Measurements from ENCODE around the gene PRR29.
A peak's percentile ranks its signal among the peaks of the same experiment; 100 is the strongest.
"Not testable (repeated sequence)": the region's sequence is repeated elsewhere in the genome, so short reads cannot be mapped to it uniquely, and the experiment has no call there.

The PRR29 gene

GRCh38 chr17:64015447-64015846, 17.3 kb downstream of the PRR29 start:
- DNase-seq = no peak
- no peak for ATAC-seq

DNA sequence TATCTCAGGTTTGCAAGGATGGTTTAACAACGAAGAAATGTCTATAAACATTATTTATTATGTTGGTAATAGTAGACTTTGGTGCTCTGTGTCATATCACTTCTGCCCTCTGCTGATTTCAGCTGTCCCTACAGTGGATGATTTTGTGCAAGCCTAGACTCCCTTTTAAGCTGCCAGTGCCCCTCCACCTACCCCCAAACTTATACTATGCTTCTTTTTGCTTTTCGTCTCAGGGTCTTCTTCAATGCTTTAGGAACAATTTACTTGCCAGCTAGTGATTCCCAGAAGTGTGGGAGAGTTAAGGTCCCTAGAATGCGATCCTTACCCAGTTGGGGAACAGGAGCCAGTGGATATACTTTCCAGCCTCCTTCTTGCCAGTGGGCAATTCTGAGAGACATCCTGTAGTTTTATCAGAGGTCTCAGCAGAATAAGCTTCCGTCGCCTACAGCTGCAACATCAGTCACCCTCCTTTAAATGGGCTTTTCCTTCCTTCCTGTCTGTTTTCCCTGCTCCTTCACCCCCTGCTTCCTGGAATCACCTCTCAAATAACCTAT, 18.2 kb downstream of the PRR29 start:
- no peak for DNase-seq
- peak; percentile 26 for ATAC-seq

DNA sequence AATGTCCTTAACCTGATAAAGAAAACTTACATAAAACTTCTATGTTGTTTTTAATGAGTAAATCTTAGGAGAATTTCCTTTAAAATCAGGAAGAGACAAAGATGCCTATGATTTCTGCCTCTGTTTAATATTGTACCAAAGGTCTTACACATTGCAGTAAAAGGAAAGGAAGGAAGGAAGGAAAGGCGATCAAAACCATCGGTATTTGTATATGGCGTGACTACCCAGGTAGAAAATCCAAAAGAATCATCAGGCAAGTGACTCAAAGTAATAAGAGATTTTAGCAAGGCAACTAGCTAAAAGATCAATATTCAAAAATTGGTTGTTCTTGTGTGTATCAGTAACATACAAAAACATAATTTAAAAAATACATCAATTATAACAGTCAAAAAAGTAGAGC, 18.8 kb downstream of the PRR29 start:
- no peak for ATAC-seq
- DNase-seq = no peak

- ATAC-seq = no peak
- DNase-seq = no peak
Measured at GRCh38 chr17:64017381-64017980, 19.3 kb downstream of the PRR29 start.

- ATAC-seq = peak; percentile 2
- DNase-seq = not testable (repeated sequence)
Measured at GRCh38 chr17:64019551-64019961, 21.4 kb downstream of the PRR29 start.

DNA sequence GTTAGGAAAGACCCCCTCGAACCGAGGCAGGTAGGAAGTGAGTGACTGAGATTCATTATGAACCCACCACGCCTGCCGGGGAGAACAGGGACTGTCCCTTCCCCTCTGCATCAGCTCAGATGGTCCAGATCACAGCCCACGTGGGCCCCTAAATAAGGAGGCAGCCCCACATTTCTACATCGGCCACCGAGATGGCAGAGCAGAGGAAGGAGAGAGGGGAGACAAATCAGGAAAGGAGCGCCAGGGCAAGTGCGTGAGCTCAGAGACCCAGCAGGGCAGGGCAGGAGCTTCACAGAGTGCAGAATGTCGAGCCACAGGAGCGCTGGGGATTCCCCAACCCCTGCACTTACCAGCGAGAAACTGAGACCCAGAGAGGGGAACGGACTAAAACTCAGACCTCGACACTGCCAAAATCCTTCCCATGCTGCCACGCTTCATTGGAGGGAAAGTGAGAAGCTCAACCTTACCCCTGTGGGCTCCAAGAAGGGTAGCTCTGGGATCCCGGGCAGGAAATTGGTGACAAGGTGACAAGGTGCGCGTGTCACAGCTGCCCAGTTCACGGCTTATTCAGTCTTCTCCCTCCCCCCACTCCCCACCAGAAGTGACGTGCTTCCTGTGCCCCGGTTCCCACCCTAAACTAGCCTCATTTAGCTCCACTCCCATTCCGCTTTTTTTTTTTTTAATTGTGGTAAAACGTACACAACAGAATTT, 22.1 kb downstream of the PRR29 start, which contains the start of gene ICAM2:
Gene ICAM2, minus strand, starts transcription at position 578 of the 711 bp plus-strand sequence. CDS start 13,942 bp downstream, outside the sequence.
- ATAC-seq (peak; percentile 78), DNase-seq (peak; percentile 85)

DNA sequence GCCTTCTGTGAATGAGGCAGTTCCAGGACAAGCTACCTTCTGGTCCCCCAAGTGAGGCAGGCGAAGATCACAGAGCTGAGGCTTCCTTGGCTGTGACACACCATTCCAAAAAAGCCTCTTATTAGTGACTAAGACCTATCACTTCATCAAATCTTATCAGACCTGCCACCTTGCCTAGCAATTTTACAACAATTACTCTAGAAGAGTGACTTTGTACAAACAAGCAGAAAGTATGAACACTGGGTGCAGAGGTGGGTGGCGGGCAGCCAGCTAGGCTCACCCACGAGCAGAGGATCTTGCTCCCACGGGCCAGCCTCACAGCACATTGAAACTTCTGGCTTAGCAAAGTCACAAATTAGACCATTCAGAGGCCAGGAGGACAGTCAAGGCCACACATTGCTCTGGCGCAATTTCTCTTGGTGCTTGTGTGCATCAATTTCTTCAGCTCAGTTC, 24.5 kb downstream of the PRR29 start:
- ATAC-seq = no peak
- DNase-seq = no peak

GRCh38 chr17:64024215-64024654, 26.1 kb downstream of the PRR29 start:
- ATAC-seq = no peak

GRCh38 chr17:64024781-64025731, 26.9 kb downstream of the PRR29 start:
- DNase-seq (no peak), ATAC-seq (peak; percentile 36)

More at GRCh38 chr17:64024215-64024654, 26.1 kb downstream of the PRR29 start:
- no peak for DNase-seq

DNA sequence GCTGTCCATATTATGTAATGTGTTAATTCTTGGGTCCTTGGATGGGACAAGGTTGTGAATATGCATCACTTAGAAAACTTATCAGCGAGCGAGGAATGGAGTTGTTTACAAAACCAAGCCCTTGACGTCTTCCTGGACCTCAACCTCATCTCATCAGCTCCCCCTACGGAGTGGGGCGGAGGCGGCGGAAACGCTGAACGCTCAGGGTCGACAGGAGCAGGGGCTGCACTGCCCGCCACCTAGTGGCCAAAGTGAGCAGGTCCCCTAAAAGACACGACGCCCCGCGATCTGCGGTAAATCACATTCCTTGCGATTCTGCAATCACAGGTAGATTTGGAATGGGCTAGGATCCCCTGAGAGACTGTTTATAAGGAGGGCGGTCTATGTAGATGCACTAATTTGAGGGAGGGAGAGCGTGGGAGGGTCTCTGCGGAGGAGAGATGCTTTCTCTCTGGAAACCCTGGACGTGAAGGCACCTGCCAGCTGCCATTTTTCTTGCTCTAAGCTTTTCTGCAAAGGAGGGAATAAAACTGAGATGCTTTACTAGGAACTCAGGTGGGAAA, 27.7 kb downstream of the PRR29 start:
- peak; percentile 90 for DNase-seq

DNA sequence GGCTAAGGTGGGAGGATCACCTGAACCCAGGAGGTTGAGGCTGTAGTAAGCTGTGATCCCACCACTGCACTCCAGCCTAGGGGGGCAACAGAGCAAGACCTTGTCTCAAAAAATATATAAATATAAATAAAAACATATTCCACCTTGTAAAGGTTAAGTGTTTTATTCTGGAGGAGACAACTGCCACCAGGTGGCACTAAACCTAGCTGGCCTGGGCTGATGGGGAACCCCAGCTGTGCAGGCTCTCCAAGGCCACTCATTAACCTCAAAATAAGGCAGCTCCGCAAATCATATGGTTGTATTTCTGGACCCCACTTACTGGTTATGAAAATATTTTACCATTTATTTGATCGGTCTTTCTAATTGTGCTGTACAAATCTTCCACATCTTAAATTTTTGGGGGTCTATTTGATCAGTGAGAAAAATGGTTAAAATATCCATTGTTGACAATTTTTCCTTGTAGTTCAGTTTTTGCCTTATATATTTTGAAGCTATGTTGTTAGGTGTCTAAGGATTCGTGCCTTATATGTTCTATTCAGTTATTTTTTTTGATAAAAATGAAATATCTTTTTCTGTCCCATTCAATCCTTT, 30.8 kb downstream of the PRR29 start:
- ATAC-seq (no peak), DNase-seq (peak; percentile 77)

More for the DNA sequence above, 27.7 kb downstream of the PRR29 start:
- ATAC-seq = peak; percentile 79

GRCh38 chr17:64032081-64032480, 33.9 kb downstream of the PRR29 start:
- no peak for DNase-seq
- ATAC-seq = no peak

DNA sequence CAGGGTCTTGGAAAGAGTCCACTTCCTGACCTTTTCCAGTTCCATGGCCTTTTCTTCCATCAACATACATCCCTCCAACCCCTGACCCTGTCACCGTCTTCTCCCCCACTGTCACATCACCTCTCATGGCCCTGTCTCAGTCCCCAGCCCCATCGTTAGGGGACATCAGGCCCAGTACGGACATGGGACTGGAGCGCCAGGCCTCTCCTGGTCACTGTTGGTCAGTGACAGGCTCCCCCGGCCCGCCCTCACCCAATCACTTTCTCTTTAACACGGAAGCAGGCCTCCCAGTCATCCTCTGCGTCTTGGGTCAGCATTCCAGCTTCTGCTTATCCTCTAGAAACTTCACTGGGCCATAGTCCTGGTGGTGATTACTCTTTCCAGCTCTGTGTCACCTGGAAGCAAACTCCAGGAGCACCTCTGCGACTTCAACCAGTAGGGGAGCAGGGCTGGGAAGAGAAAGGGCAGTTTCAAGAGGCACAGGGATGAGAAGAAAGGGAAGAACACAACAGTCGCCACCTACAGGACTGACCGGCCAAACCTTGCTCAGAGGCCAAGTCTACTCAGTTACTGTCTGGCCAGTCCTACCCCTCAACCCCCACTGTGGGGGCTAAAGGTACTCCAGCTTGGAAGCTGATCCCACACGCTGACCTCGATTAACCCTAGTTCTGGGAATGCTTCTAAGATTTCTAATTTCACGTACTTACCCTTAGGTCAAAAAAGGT, 38.2 kb downstream of the PRR29 start:
- DNase-seq (no peak), ATAC-seq (no peak)

DNA sequence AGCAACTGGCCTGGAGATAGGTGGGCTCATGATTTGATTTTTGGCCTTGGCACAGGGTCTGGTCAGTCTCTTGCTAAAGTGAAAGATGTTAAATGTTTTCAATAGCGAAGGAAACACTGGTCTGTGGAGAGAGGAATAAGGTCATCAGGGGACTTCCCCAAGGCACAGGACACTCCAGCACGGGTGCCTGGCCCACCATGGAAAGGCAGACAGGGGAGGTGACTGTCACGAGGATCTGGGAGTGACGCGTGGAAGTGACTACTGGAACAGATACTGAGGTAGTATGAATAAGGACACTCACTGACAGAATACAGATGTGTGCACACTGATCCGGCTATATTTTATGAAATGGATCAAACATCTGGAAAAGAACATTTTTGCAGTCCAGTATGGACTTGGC, 39.0 kb downstream of the PRR29 start:
- DNase-seq = no peak
- no peak for ATAC-seq

GRCh38 chr17:64037802-64038201, 39.7 kb downstream of the PRR29 start:
- no peak for DNase-seq
- no peak for ATAC-seq

GRCh38 chr17:64038331-64039105, 40.4 kb downstream of the PRR29 start:
- ATAC-seq (no peak), DNase-seq (no peak)

GRCh38 chr17:64039106-64039400, 40.9 kb downstream of the PRR29 start:
- ATAC-seq (no peak), DNase-seq (no peak)

GRCh38 chr17:64040206-64040605, 42.1 kb downstream of the PRR29 start:
- DNase-seq (no peak), ATAC-seq (no peak)

DNA sequence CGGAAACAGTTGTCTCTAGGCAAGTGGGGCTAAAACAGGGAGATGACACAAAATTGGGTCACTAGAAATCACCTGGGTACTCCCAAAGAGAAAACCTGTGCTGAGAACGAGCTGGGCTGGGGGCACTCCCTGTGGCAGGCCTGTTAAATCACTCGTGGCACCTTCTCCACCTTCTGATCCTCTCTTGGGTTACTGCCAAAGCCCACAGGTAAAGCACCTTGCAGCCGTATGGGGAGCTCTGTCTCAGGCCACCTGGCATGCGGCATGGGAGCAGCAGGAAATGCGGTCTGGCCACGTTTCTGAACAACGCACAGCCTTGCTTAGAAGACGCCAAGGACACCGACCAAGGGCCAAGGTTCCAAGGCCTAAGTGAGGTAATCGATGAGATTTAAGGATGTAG, 43.8 kb downstream of the PRR29 start:
- ATAC-seq (no peak), DNase-seq (no peak)
